Limb (tissue), 2 donors: Measurements from ENCODE around the gene GNAT1.
A peak's percentile ranks its signal among the peaks of the same experiment; 100 is the strongest.

Experiments
- DNase-seq, 2 donors: peaks; one replicate each; pipeline ENCODE4 v3.0.0-alpha.2; 2016; ENCODE audit errors: extremely low spot score in 2 of 2

GNAT1 gene

GRCh38 chr3:50190936-50191660 is at the start of gene GNAT1:
Gene GNAT1 (plus strand): TSS chr3:50191610. CDS start chr3:50191726, 116 bp downstream.
- DNase-seq, result no peak

- no peak for DNase-seq
Observed at GRCh38 chr3:50146316-50146901, 45.0 kb upstream of the GNAT1 start.

- DNase-seq, result no peak
Observed at GRCh38 chr3:50147016-50147415, 44.4 kb upstream of the GNAT1 start.

- no peak for DNase-seq
Observed at GRCh38 chr3:50147447-50147846, 44.0 kb upstream of the GNAT1 start.

GRCh38 chr3:50147861-50148260 is 43.5 kb upstream of the GNAT1 start:
- peak; percentile 11 to 73 for DNase-seq

- no peak for DNase-seq
Observed at GRCh38 chr3:50150404-50150750, 41.0 kb upstream of the GNAT1 start.

GRCh38 chr3:50150863-50151686 is 40.3 kb upstream of the GNAT1 start:
- peak; percentile 61 to 80 for DNase-seq

- no peak for DNase-seq
Observed at GRCh38 chr3:50151728-50152127, 39.7 kb upstream of the GNAT1 start.

- no peak for DNase-seq
Observed at GRCh38 chr3:50153782-50154475, 37.5 kb upstream of the GNAT1 start.

GRCh38 chr3:50154476-50154839 is 37.0 kb upstream of the GNAT1 start:
- DNase-seq, result no peak

- peak in 1 of 2 donors; percentile 83 for DNase-seq
Observed at GRCh38 chr3:50154840-50155490, 36.4 kb upstream of the GNAT1 start, which contains the start of gene SEMA3F. Gene SEMA3F (plus strand): TSS chr3:50155324. CDS start chr3:50159623, 4,299 bp downstream.

- no peak for DNase-seq
Observed at GRCh38 chr3:50155491-50155878, 35.9 kb upstream of the GNAT1 start.

GRCh38 chr3:50155891-50156290 is 35.5 kb upstream of the GNAT1 start:
- no peak for DNase-seq

GRCh38 chr3:50156549-50157493 is 34.6 kb upstream of the GNAT1 start:
- peak; percentile 60 to 69 for DNase-seq

- DNase-seq, result no peak
Observed at GRCh38 chr3:50157827-50158529, 33.4 kb upstream of the GNAT1 start.

GRCh38 chr3:50158530-50159146 is 32.8 kb upstream of the GNAT1 start:
- no peak for DNase-seq

- no peak for DNase-seq
Observed at GRCh38 chr3:50160561-50160983, 30.8 kb upstream of the GNAT1 start.

- DNase-seq, result no peak
Observed at GRCh38 chr3:50161320-50161719, 30.1 kb upstream of the GNAT1 start.
